ENCODE data around the gene PTTG2.

- TF ChIP-seq CTCF (IDR thresholded peaks at IDR 0.05; ENCODE audit: poor library complexity, severe bottlenecking) (no peak), EZH2 (IDR thresholded peaks at IDR 0.05; ENCODE audit: borderline replicate concordance, insufficient read depth, low read length, poor library complexity, severe bottlenecking) (no peak), RAD21 (conservative IDR thresholded peaks at IDR 0.05) (no peak), POLR2AphosphoS5 (IDR thresholded peaks at IDR 0.05) (no peak)
Measured at GRCh38 chr4:38009949-38010348, 49.8 kb downstream of the PTTG2 start.

Data from neural cell (in vitro differentiated cells).